H54 (cell line): Measurements from ENCODE around the gene SULT1A2.
"Not testable (repeated sequence)": the region's sequence is repeated elsewhere in the genome, so short reads cannot be mapped to it uniquely, and the experiment has no call there.

Source experiments
- DNase-seq: peaks from one replicate; pipeline ENCODE4 v3.0.0; 2011; ENCODE audit warnings: low spot score, mixed read lengths; ENCODE audit not compliant: insufficient read length
- FAIRE-seq: peaks from 3 replicates; lab custom pipeline; 2011; peaks lifted over from hg19 to GRCh38; lab: Jason Lieb, UNC
- POLR2A ChIP-seq: IDR thresholded peaks from 2 replicates; pipeline ENCODE4 v1.6.1; 2011; ENCODE audit warnings: low read depth, mild to moderate bottlenecking, low read length

The SULT1A2 gene

GRCh38 chr16:28597692-28598261, 927 bp upstream of the SULT1A2 start:
- no peak for FAIRE-seq
- no peak for TF ChIP-seq POLR2A
- no peak for DNase-seq

- FAIRE-seq: no peak
- no peak for TF ChIP-seq POLR2A
Measured at GRCh38 chr16:28596115-28596630, 677 bp downstream of the SULT1A2 start.

GRCh38 chr16:28595451-28595850, 1.4 kb downstream of the SULT1A2 start:
- not testable (repeated sequence) for DNase-seq, FAIRE-seq

More at GRCh38 chr16:28596115-28596630, 677 bp downstream of the SULT1A2 start:
- no peak for DNase-seq

GRCh38 chr16:28592979-28593553, 3.8 kb downstream of the SULT1A2 start:
- TF ChIP-seq POLR2A: no peak
- no peak for FAIRE-seq

GRCh38 chr16:28592511-28592910, 4.3 kb downstream of the SULT1A2 start:
- no peak for FAIRE-seq
- no peak for TF ChIP-seq POLR2A
- DNase-seq: no peak

More at GRCh38 chr16:28592979-28593553, 3.8 kb downstream of the SULT1A2 start:
- DNase-seq: no peak

- FAIRE-seq (no peak), DNase-seq (no peak)
- no peak for TF ChIP-seq POLR2A
Measured at GRCh38 chr16:28591355-28591754, 5.5 kb downstream of the SULT1A2 start.

GRCh38 chr16:28590384-28591340, 6.2 kb downstream of the SULT1A2 start:
- no peak for FAIRE-seq
- TF ChIP-seq POLR2A: no peak
- DNase-seq: no peak

- TF ChIP-seq POLR2A: no peak
- DNase-seq (no peak), FAIRE-seq (no peak)
Measured at GRCh38 chr16:28589930-28590329, 6.9 kb downstream of the SULT1A2 start.

- TF ChIP-seq POLR2A: no peak
- no peak for FAIRE-seq
- no peak for DNase-seq
Measured at GRCh38 chr16:28589069-28589468, 7.8 kb downstream of the SULT1A2 start.

- peak; percentile 93 for DNase-seq
- no peak for TF ChIP-seq POLR2A
- FAIRE-seq: peak; percentile 86
Measured at GRCh38 chr16:28587386-28587785, 9.5 kb downstream of the SULT1A2 start.

GRCh38 chr16:28586466-28586865, 10.4 kb downstream of the SULT1A2 start:
- no peak for DNase-seq
- FAIRE-seq: no peak
- TF ChIP-seq POLR2A: no peak

- no peak for FAIRE-seq
- DNase-seq: no peak
Measured at GRCh38 chr16:28585674-28586073, 11.2 kb downstream of the SULT1A2 start.

GRCh38 chr16:28580726-28581315, 16.0 kb downstream of the SULT1A2 start:
- FAIRE-seq: no peak
- DNase-seq: no peak
- TF ChIP-seq POLR2A: no peak

More at GRCh38 chr16:28585674-28586073, 11.2 kb downstream of the SULT1A2 start:
- TF ChIP-seq POLR2A: no peak
